ENCODE results near the gene WFDC5. TPM values are rescaled to one million over a fixed set of nuclear protein-coding genes. Genes with fewer than 3 reads are reported as not detected.
"Not testable (repeated sequence)": the region's sequence is repeated elsewhere in the genome, so short reads cannot be mapped to it uniquely, and the experiment has no call there.

The WFDC5 gene
- total RNA-seq, 2 experiments from 2014 or later: 0.23 TPM; not detected in 1

DNA sequence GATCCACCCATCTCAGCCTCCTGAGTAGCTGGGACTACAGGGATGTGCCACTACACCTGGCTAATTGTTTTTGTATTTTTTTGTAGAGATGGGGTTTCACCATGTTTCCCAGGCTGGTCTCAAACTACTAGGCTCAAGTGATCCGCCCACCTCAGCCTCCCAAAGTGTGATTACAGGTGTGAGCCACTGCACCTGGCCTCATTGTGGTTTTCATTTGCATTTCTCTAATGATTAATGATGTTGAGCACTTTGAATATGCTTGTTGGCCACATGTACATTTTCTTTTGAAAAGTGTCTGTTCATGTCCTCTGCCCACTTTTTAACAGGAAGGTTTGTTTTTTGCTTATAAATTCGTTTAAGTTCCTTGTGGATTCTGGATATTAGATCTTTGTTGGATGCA lies 51.9 kb downstream of the WFDC5 start:
- H3K36me3 Mint-ChIP-seq: peaks cover 58% of the 10 kb centered on the region
- not testable (repeated sequence) for H3K4me3 Mint-ChIP-seq, H3K27me3 Mint-ChIP-seq, H3K9me3 Mint-ChIP-seq, DNase-seq
- peak overlapping the region; percentile 82 for H3K27ac Mint-ChIP-seq
- peaks cover 71% of the 10 kb centered on the region for H3K4me1 Mint-ChIP-seq

DNA sequence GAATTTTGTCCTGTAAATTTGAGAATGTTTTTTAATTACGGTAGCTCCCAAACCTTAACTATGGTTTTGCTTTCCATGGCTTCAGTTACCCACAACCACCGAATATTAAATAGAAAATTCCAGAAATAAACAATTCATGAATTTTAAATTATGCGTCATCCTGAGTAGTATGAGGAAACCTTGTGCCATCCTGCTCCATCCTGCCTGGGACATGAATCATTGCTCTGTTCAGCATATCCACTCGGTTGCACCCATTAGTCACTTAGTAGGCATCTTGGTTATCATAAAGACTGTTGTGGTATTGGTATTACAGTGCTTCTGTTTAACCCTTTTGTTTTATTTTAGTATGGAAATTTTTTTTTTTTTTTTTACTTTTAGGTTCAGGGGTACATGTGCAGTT lies 53.7 kb downstream of the WFDC5 start:
- H3K4me3 Mint-ChIP-seq: no peak overlapping the region
- no peaks in the 10 kb centered on the region for H3K27me3 Mint-ChIP-seq
- no peak overlapping the region for H3K27ac Mint-ChIP-seq
- H3K9me3 Mint-ChIP-seq: peaks cover 4% of the 10 kb centered on the region
- peaks cover 68% of the 10 kb centered on the region for H3K4me1 Mint-ChIP-seq
- peaks cover 51% of the 10 kb centered on the region for H3K36me3 Mint-ChIP-seq
- DNase-seq: no peak

DNA sequence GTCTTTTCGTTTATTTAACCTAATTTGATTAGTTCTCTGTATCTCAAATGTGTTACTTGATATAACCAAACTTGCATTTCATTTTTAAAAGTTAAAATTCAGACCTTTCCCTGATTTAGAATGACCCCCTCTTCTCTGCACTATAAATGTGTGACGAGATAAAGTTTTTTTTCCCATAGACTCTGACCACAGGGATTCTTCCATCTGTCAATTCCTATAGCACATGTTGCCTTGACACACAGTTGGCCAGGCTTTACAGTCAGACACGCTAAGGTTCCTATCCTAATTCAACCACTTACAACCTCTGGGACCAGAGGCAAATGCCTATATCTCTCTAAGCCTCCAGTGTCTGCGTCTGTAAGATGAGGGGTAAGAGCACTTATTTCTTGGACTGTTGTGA lies 54.7 kb downstream of the WFDC5 start:
- no peaks in the 10 kb centered on the region for H3K27me3 Mint-ChIP-seq
- no peak overlapping the region for H3K4me3 Mint-ChIP-seq
- H3K4me1 Mint-ChIP-seq: peaks cover 72% of the 10 kb centered on the region
- no peak for DNase-seq
- H3K27ac Mint-ChIP-seq: peak overlapping the region; percentile 73
- H3K36me3 Mint-ChIP-seq: peaks cover 53% of the 10 kb centered on the region
- H3K9me3 Mint-ChIP-seq: peaks cover 4% of the 10 kb centered on the region

Other genes with a start within 250 kb of the WFDC5 start
- gene YWHAB, start 229.5 kb downstream of the WFDC5 start, total RNA-seq: 100 to 1,000 TPM; 247 TPM
- gene PABPC1L, start 205.1 kb downstream of the WFDC5 start, total RNA-seq: 10 to 100 TPM; 75.3 to 79.3 TPM
- gene TOMM34, start 154.8 kb downstream of the WFDC5 start, total RNA-seq: 10 to 100 TPM; 72.9 to 75.1 TPM
- 100 to 1,000 TPM; 180 to 198 TPM for gene STK4, start 148.7 kb downstream of the WFDC5 start, total RNA-seq
- gene KCNS1, start 14.0 kb downstream of the WFDC5 start, total RNA-seq: under 1 TPM; 0.56 to 0.70 TPM
- not detected for gene WFDC12, start 9.3 kb upstream of the WFDC5 start, total RNA-seq
- gene PI3, start 59.7 kb upstream of the WFDC5 start, total RNA-seq: not detected
- gene SEMG1, start 91.9 kb upstream of the WFDC5 start, total RNA-seq: not detected
- gene SEMG2, start 106.2 kb upstream of the WFDC5 start, total RNA-seq: not detected
- not detected for gene SLPI, start 139.4 kb upstream of the WFDC5 start, total RNA-seq
- not detected for gene RBPJL, start 191.7 kb upstream of the WFDC5 start, total RNA-seq
- 1 to 10 TPM in 1 of 2 experiments, under 1 TPM in 1; 0.64 to 1.1 TPM for gene MATN4, start 193.1 kb upstream of the WFDC5 start, total RNA-seq
- gene SDC4, start 233.2 kb upstream of the WFDC5 start, total RNA-seq: 10 to 100 TPM; 24.6 to 25.5 TPM
- gene SYS1, start 248.0 kb upstream of the WFDC5 start, total RNA-seq: 10 to 100 TPM; 21.5 to 26.6 TPM